ENCODE measurements around the gene DGKH.
A peak's percentile ranks its signal among the peaks of the same experiment; 100 is the strongest.
"Not testable (repeated sequence)": the region's sequence is repeated elsewhere in the genome, so short reads cannot be mapped to it uniquely, and the experiment has no call there.

DGKH gene

GRCh38 chr13:42041011-42041683 is 7.3 kb upstream of the DGKH start:
- DNase-seq = no peak

- DNase-seq = no peak
These were observed 6.8 kb upstream of the DGKH start for GRCh38 chr13:42041684-42042035.

GRCh38 chr13:42043676-42044075 is 4.8 kb upstream of the DGKH start:
- no peak for DNase-seq

GRCh38 chr13:42046448-42046847 is 2.0 kb upstream of the DGKH start:
- DNase-seq = no peak

- DNase-seq = no peak
These were observed 697 bp upstream of the DGKH start for GRCh38 chr13:42047561-42048341.

- no peak for DNase-seq
These were observed 421 bp downstream of the DGKH start for GRCh38 chr13:42048684-42049453.

GRCh38 chr13:42049454-42049813 is 986 bp downstream of the DGKH start:
- no peak for DNase-seq

GRCh38 chr13:42054798-42055499 is 6.5 kb downstream of the DGKH start:
- DNase-seq = no peak

- DNase-seq = no peak
These were observed 7.1 kb downstream of the DGKH start for GRCh38 chr13:42055500-42056085.

GRCh38 chr13:42056146-42056545 is 7.7 kb downstream of the DGKH start:
- no peak for DNase-seq

GRCh38 chr13:42056583-42056982 is 8.1 kb downstream of the DGKH start:
- DNase-seq = no peak

GRCh38 chr13:42057918-42058530 is 9.6 kb downstream of the DGKH start:
- no peak for DNase-seq

- DNase-seq = no peak
These were observed 13.5 kb downstream of the DGKH start for GRCh38 chr13:42061943-42062342.

- no peak for DNase-seq
These were observed 14.7 kb downstream of the DGKH start for GRCh38 chr13:42063105-42063504.

- DNase-seq = no peak
These were observed 15.8 kb downstream of the DGKH start for GRCh38 chr13:42064259-42064658.

- no peak for DNase-seq
These were observed 16.5 kb downstream of the DGKH start for GRCh38 chr13:42064966-42065365.

GRCh38 chr13:42065414-42065813 is 17.0 kb downstream of the DGKH start:
- DNase-seq = no peak

- DNase-seq = no peak
These were observed 18.1 kb downstream of the DGKH start for GRCh38 chr13:42066542-42066941.

- no peak for DNase-seq
These were observed 20.4 kb downstream of the DGKH start for GRCh38 chr13:42068886-42069285.

- not testable (repeated sequence) for DNase-seq
These were observed 22.2 kb downstream of the DGKH start for GRCh38 chr13:42070599-42070998.

- DNase-seq = not testable (repeated sequence)
These were observed 22.7 kb downstream of the DGKH start for GRCh38 chr13:42071179-42071578.

GRCh38 chr13:42071672-42072419 is 23.4 kb downstream of the DGKH start:
- DNase-seq = peak; percentile 95
